DMS53 treated with DMSO at 0.1 percent for 48 hours (cell line): ENCODE measurements around the gene CHERP.

Source experiments
- DNase-seq: peaks from one replicate; lab custom pipeline; 2025; ENCODE audit not compliant: unreplicated experiment; lab: John Stamatoyannopoulos, UW

CHERP gene

GRCh38 chr19:16542045-16542909, at the start of gene CHERP:
CHERP (minus strand) TSS chr19:16542437; CDS start chr19:16542378, 59 bp downstream.
- peak; percentile 78 for DNase-seq

- DNase-seq, result no peak
These were observed 48.9 kb upstream of the CHERP start for GRCh38 chr19:16590876-16591802.

- DNase-seq, result no peak
These were observed 47.7 kb upstream of the CHERP start for GRCh38 chr19:16589917-16590316.

- DNase-seq, result no peak
These were observed 46.8 kb upstream of the CHERP start for GRCh38 chr19:16588824-16589577.

- no peak for DNase-seq
These were observed 45.9 kb upstream of the CHERP start for GRCh38 chr19:16587833-16588823.

GRCh38 chr19:16586991-16587832, 45.0 kb upstream of the CHERP start:
- no peak for DNase-seq

GRCh38 chr19:16586477-16586871, 44.2 kb upstream of the CHERP start:
- DNase-seq, result no peak

- no peak for DNase-seq
These were observed 43.7 kb upstream of the CHERP start for GRCh38 chr19:16585808-16586476.

GRCh38 chr19:16585094-16585801, 43.0 kb upstream of the CHERP start:
- no peak for DNase-seq

- DNase-seq, result peak; percentile 51
These were observed 42.2 kb upstream of the CHERP start for GRCh38 chr19:16584248-16585093.

GRCh38 chr19:16582486-16583261, 40.4 kb upstream of the CHERP start:
- no peak for DNase-seq

GRCh38 chr19:16581971-16582343, 39.7 kb upstream of the CHERP start:
- no peak for DNase-seq

- DNase-seq, result no peak
These were observed 39.1 kb upstream of the CHERP start for GRCh38 chr19:16581145-16581970.

- no peak for DNase-seq
These were observed 37.1 kb upstream of the CHERP start for GRCh38 chr19:16579381-16579780.

- DNase-seq, result no peak
These were observed 35.3 kb upstream of the CHERP start for GRCh38 chr19:16577531-16577985.
